NCI-H82 treated with DMSO at 0.1 percent for 48 hours (cell line): ENCODE results near the gene SLC9A2.

Experiments used
- DNase-seq: peaks from one replicate; lab custom pipeline; 2025; ENCODE audit not compliant: unreplicated experiment; lab: John Stamatoyannopoulos, UW

The SLC9A2 gene

GRCh38 chr2:102724553-102724952 is 105.2 kb downstream of the SLC9A2 start:
- no peak for DNase-seq

- DNase-seq = no peak
Observed at GRCh38 chr2:102726128-102727087, 107.1 kb downstream of the SLC9A2 start.

- no peak for DNase-seq
Observed at GRCh38 chr2:102735416-102736109, 116.2 kb downstream of the SLC9A2 start.

- DNase-seq = no peak
Observed at GRCh38 chr2:102736110-102736409, 116.7 kb downstream of the SLC9A2 start.

GRCh38 chr2:102736410-102737409 is 117.4 kb downstream of the SLC9A2 start:
- peak; percentile 46 for DNase-seq

GRCh38 chr2:102737431-102737830 is 118.1 kb downstream of the SLC9A2 start:
- DNase-seq = no peak

GRCh38 chr2:102743259-102743658 is 123.9 kb downstream of the SLC9A2 start:
- DNase-seq = no peak

- no peak for DNase-seq
Observed at GRCh38 chr2:102748107-102748506, 128.8 kb downstream of the SLC9A2 start.

GRCh38 chr2:102749938-102750337 is 130.6 kb downstream of the SLC9A2 start:
- DNase-seq = no peak

- DNase-seq = peak; percentile 47
Observed at GRCh38 chr2:102753563-102754159, 134.3 kb downstream of the SLC9A2 start.

- no peak for DNase-seq
Observed at GRCh38 chr2:102754456-102755145, 135.2 kb downstream of the SLC9A2 start.

- DNase-seq = no peak
Observed at GRCh38 chr2:102755284-102755683, 135.9 kb downstream of the SLC9A2 start.

- no peak for DNase-seq
Observed at GRCh38 chr2:102758439-102758838, 139.1 kb downstream of the SLC9A2 start.
